DLD1 (cell line): ENCODE results near the gene PEX6.
"Not testable (repeated sequence)": the region's sequence is repeated elsewhere in the genome, so short reads cannot be mapped to it uniquely, and the experiment has no call there.

Experiments
- in situ Hi-C: cut with HindIII; loops from 2 replicates; pipeline ENCODE4 v1.10.0; 2017; ENCODE audit warnings: low sequenced_read_pairs

Gene PEX6

GRCh38 chr6:42968126-42968701 is 10.8 kb downstream of the PEX6 start:
- in situ Hi-C loops, result no loop called here

- in situ Hi-C loops, result no loop called here
Observed at GRCh38 chr6:42967228-42967627, 11.8 kb downstream of the PEX6 start.

GRCh38 chr6:42966571-42966970 is 12.4 kb downstream of the PEX6 start:
- in situ Hi-C loops, result no loop called here

GRCh38 chr6:42963855-42964605 is 15.0 kb downstream of the PEX6 start:
- in situ Hi-C loops, result no loop called here

- in situ Hi-C loops, result no loop called here
Observed at GRCh38 chr6:42963179-42963854, 15.7 kb downstream of the PEX6 start.

GRCh38 chr6:42962502-42963178 is 16.3 kb downstream of the PEX6 start:
- in situ Hi-C loops, result no loop called here

- in situ Hi-C loops, result no loop called here
Observed at GRCh38 chr6:42962096-42962495, 16.9 kb downstream of the PEX6 start.

- in situ Hi-C loops, result no loop called here
Observed at GRCh38 chr6:42961020-42961470, 17.9 kb downstream of the PEX6 start.

GRCh38 chr6:42960243-42961019 is 18.6 kb downstream of the PEX6 start, which contains the start of gene GNMT:
Gene GNMT, plus strand, starts transcription at chr6:42960754. Its CDS starts 14 bp downstream, at chr6:42960768.
- in situ Hi-C loops, result no loop called here

GRCh38 chr6:42959917-42960242 is 19.1 kb downstream of the PEX6 start:
- in situ Hi-C loops, result no loop called here

- in situ Hi-C loops, result no loop called here
Observed at GRCh38 chr6:42958125-42958524, 20.9 kb downstream of the PEX6 start.

GRCh38 chr6:42954405-42954804 is 24.6 kb downstream of the PEX6 start:
- in situ Hi-C loops, result not testable (repeated sequence)

GRCh38 chr6:42952389-42952788 is 26.6 kb downstream of the PEX6 start:
- in situ Hi-C loops, result no loop called here

GRCh38 chr6:42947950-42948349 is 31.0 kb downstream of the PEX6 start:
- in situ Hi-C loops, result no loop called here

- in situ Hi-C loops, result no loop called here
Observed at GRCh38 chr6:42942444-42942843, 36.5 kb downstream of the PEX6 start.

- in situ Hi-C loops, result not testable (repeated sequence)
Observed at GRCh38 chr6:42941356-42941755, 37.6 kb downstream of the PEX6 start.

- in situ Hi-C loops, result no loop called here
Observed at GRCh38 chr6:42940493-42941045, 38.4 kb downstream of the PEX6 start.

GRCh38 chr6:42939810-42940167 is 39.2 kb downstream of the PEX6 start:
- in situ Hi-C loops, result no loop called here

- in situ Hi-C loops, result no loop called here
Observed at GRCh38 chr6:42938987-42939809, 39.8 kb downstream of the PEX6 start.

- in situ Hi-C loops, result no loop called here
Observed at GRCh38 chr6:42938428-42938796, 40.6 kb downstream of the PEX6 start.
